ENCODE measurements around the gene FGF8. TPM values are rescaled to one million over a fixed set of nuclear protein-coding genes. Genes with fewer than 3 reads are reported as not detected.

Gene FGF8
- total and polyA plus RNA-seq, 7 donors: not detected

DNA sequence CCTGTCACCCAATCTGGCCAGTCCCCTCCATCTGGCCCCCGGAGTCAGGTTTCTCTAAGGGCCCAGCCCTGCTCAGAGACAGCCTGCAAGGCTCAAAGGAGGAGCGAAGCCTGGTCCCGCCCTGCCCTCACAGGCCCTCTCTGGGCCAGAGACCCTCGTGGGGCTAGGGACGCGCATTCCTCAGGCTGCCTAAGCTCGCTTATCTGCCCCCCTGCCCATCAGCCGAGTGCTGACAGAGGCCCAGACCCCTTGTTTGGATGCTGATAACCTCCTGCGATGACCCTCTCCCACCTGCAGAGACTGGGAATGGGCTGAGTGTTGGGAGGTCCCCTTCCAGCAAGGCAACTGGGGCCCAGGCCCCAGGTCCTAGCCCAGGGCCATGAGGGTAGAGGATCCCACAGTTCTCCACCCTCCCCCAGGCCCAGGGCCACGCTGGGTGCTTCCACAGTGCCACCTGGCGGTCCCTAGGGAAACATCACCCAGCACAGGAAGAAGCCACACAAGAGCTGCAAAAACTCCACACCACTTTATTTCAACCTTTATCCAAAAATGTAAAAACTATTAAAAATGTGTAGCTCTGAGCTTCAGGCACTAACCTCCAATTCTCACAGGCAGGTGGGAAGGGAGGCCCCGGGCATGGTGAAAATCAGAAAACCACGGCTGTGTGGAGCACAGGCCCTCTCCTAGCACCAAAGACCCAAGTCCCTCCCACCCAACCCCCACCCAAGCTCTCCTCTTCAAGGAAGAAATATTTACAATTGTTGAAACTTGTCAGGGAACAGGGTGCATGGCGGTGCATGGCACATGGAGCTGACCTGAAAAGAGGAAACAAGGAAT is 5.1 kb upstream of the FGF8 start:
- ATAC-seq (peak; percentile 66 to 72 (median 68)), DNase-seq (peak; percentile 59 to 79)
- no peak overlapping the region for H3K27ac ChIP-seq
- peaks cover 4 to 23% of the 10 kb centered on the region in 2 donors for H3K36me3 ChIP-seq (ENCODE audit: insufficient read depth in 1 of 2, low read depth in 1 of 2)
- peaks cover 39% of the 10 kb centered on the region for H3K4me1 ChIP-seq
- 62 to 64% (median 63%) methylated on average over 14 of the region's 14 CpGs for WGBS, 3 donors
- H3K27me3 ChIP-seq (ENCODE audit: insufficient read depth in 3 of 3, low read length in 2 of 3): peaks cover 0 to 36% (median 10%) of the 10 kb centered on the region in 3 donors
- H3K9me3 ChIP-seq: no peaks in the 10 kb centered on the region
- TF ChIP-seq, protein P1, sequence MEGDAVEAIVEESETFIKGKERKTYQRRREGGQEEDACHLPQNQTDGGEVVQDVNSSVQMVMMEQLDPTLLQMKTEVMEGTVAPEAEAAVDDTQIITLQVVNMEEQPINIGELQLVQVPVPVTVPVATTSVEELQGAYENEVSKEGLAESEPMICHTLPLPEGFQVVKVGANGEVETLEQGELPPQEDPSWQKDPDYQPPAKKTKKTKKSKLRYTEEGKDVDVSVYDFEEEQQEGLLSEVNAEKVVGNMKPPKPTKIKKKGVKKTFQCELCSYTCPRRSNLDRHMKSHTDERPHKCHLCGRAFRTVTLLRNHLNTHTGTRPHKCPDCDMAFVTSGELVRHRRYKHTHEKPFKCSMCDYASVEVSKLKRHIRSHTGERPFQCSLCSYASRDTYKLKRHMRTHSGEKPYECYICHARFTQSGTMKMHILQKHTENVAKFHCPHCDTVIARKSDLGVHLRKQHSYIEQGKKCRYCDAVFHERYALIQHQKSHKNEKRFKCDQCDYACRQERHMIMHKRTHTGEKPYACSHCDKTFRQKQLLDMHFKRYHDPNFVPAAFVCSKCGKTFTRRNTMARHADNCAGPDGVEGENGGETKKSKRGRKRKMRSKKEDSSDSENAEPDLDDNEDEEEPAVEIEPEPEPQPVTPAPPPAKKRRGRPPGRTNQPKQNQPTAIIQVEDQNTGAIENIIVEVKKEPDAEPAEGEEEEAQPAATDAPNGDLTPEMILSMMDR (IDR thresholded peaks at IDR 0.05): peak; percentile 82
- no peak overlapping the region for H3K4me3 ChIP-seq
- intact Hi-C loops (cut with DNase I): loop anchor here (1.0 to 2.0 kb wide), 2 partner anchors 178 to 179 kb away; no protein-coding TSS in a partner anchor

DNA sequence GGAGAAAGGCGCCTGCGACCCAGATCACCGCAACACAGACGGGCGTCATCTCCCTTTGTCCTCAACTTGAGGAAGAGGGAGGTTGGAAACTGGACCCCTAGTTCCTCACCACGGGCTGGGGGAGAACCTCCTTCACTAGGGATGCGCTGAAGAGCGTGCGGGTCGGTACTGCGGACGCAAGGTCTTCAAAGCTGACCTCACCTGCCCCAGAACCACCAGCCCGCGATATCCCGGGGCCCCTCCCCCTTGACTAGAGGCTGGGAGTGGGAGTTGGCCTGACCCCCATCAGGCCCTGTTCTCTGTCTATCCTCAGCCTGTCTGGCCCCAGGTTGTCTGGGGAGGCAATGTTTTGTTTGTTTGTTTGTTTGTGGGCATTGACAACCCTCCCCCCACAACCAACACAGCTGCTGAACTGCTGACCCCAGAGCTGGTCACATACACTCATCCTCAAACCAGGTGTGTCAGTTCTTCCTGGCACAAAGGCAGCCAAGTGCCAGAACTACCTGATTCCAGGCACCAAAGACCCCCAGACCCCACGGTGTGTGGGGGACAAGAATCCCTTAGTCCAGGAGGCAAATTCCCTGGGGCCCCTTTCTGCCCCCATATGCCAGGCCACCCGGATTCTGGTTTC is 4.4 kb upstream of the FGF8 start:
- DNase-seq: no peak
- 17 to 24% (median 21%) methylated on average over 17 of the region's 17 CpGs for WGBS, 3 donors

DNA sequence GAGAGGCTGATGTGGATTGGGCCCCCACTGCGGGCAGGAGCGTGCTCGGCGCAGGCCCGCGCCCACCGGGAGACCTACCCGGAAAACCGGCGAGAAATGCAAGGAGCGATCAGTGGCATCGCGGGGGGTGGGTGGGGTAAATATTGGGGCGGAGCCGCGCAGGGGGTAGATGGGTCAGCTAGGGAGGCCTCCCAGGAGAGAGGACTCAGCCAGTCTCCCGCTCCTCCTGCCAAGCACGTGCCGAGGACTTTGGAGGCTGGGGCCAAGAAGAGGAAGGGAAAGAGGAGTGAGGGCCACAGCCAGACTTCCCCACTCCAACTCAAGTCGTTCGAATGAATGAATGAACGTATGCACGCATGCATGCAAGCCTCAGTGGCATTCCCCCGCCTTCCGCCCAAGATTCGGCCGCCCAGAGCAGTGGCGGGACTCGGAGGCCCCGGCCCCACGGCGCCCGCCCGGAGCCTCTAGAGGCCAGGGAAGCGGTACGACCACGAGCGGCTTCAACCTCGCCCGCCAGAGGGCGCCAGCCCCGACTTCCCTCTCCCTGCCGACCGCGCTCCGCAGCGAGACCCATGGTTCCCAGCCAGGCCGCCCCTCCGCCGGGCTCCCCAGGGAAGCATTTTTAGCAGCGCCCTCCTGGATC is 3.8 kb upstream of the FGF8 start:
- ATAC-seq: peak; percentile 68 to 80 (median 73)
- peak; percentile 83 to 91 for DNase-seq
- no peaks in the 10 kb centered on the region for H3K9me3 ChIP-seq
- peak overlapping the region; percentile 59 for H3K4me3 ChIP-seq
- H3K4me1 ChIP-seq: peaks cover 38% of the 10 kb centered on the region
- H3K27me3 ChIP-seq (ENCODE audit: insufficient read depth in 3 of 3, low read length in 2 of 3): peaks cover 0 to 48% (median 21%) of the 10 kb centered on the region in 3 donors
- intact Hi-C loops (cut with DNase I): loop anchor here in 1 of 2 donors (2.0 kb wide), 1 partner anchor 177 kb away; no protein-coding TSS in a partner anchor
- H3K36me3 ChIP-seq (ENCODE audit: insufficient read depth in 1 of 2, low read depth in 1 of 2): peaks cover 0 to 9% of the 10 kb centered on the region in 2 donors
- TF ChIP-seq, protein P1 (IDR thresholded peaks at IDR 0.05): peak; percentile 90
- WGBS, 3 donors: 7 to 8% (median 8%) methylated on average over 48 to 51 of the region's 51 CpGs
- H3K27ac ChIP-seq: no peak overlapping the region

More for the DNA sequence above, 4.4 kb upstream of the FGF8 start:
- no peaks in the 10 kb centered on the region for H3K9me3 ChIP-seq
- no peak for ATAC-seq
- peaks cover 0 to 16% of the 10 kb centered on the region in 2 donors for H3K36me3 ChIP-seq (ENCODE audit: insufficient read depth in 1 of 2, low read depth in 1 of 2)
- intact Hi-C loops (cut with DNase I): loop anchor here in 1 of 2 donors (2.0 kb wide), 1 partner anchor 178 kb away; no protein-coding TSS in a partner anchor
- TF ChIP-seq, protein P1 (IDR thresholded peaks at IDR 0.05): no peak
- peaks cover 39% of the 10 kb centered on the region for H3K4me1 ChIP-seq
- H3K27ac ChIP-seq: no peak overlapping the region
- H3K27me3 ChIP-seq (ENCODE audit: insufficient read depth in 3 of 3, low read length in 2 of 3): peaks cover 0 to 42% (median 15%) of the 10 kb centered on the region in 3 donors
- peak overlapping the region; percentile 59 for H3K4me3 ChIP-seq

DNA sequence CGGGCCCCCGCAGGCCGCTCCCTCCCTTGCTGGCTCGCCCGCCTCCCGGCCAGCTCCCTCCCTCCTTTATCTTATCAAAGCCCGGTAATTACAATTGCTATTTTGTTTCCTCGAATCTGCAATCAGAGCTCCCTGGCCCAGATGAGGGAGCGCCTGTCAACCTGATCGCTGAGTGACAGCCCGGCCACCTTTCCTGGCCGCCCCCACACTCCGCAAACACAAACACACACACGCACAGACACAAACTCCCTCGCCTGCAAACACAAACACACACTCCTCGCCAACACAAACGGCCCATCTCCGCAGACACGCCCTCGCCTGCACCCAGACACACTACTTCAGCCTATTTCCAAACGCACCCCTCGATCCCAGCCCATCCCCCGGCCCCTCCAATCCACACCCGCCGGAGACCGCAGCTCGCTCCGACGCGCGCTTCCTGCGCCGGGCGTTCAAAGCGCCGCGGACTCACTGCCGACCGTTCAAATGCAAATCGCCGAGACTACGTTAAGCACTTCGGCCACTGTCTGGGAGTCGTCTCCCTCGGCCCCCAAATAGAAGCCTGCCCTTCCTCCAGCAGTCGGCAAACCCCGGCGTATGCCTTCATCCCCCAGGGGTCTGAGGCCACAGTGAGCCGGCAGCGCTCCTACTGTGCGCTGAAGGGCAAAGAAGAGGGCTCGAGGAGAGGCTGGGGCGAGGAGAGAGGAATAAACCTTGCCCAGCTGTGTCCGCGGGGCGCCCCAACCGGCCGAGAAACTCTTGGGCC is 3.0 kb upstream of the FGF8 start:
- 15 to 25% (median 22%) methylated on average over 58 of the region's 58 CpGs for WGBS, 3 donors
- no peak overlapping the region for H3K27ac ChIP-seq
- H3K36me3 ChIP-seq (ENCODE audit: insufficient read depth in 1 of 2, low read depth in 1 of 2): peaks cover 0 to 2% of the 10 kb centered on the region in 2 donors
- peaks cover 0 to 55% (median 28%) of the 10 kb centered on the region in 3 donors for H3K27me3 ChIP-seq (ENCODE audit: insufficient read depth in 3 of 3, low read length in 2 of 3)
- no peaks in the 10 kb centered on the region for H3K9me3 ChIP-seq
- TF ChIP-seq, protein P1 (IDR thresholded peaks at IDR 0.05): no peak
- no peak for DNase-seq
- H3K4me3 ChIP-seq: peak overlapping the region; percentile 59
- H3K4me1 ChIP-seq: peaks cover 31% of the 10 kb centered on the region
- intact Hi-C loops (cut with DNase I): no loop called here
- peak in 1 of 4 donors; percentile 22 for ATAC-seq
